Natural killer cell treated with Interleukin-12 subunit alpha and Interleukin-12 subunit beta and Interleukin-15 and Interleukin-18, amount 100 ng/mL, for 72 hours (primary cell): ENCODE results near the gene QRICH1. TPM values are rescaled to one million over a fixed set of nuclear protein-coding genes. Genes with fewer than 3 reads are reported as not detected.
A peak's percentile ranks its signal among the peaks of the same experiment; 100 is the strongest.

Source experiments
- ATAC-seq, 2 donors: fragments of 150-1000 bp; cut with Tn5 transposase in 1 of 2; sonication (Bioruptor Pico), chemical (Tn5 transposase) in 1 of 2; 2 replicates each; pipeline ENCODE4 v1.10.0; 2021
- DNase-seq: peaks from one replicate; pipeline ENCODE4 v3.0.0; 2022; ENCODE audit warnings: low spot score
- H3K27ac Mint-ChIP-seq, 2 donors: 1 replicate in 1 of 2; 2 replicates in 1 of 2; pipeline ENCODE4 v1.8.0; 2022; ENCODE audit warnings: mixed read lengths in 2 of 2, mild to moderate bottlenecking in 1 of 2, moderate library complexity in 1 of 2
- H3K27me3 Mint-ChIP-seq, 2 donors: 1 replicate in 1 of 2; 2 replicates in 1 of 2; pipeline ENCODE4 v1.8.0; 2022; ENCODE audit warnings: mixed read lengths in 2 of 2
- H3K36me3 Mint-ChIP-seq: one replicate; pipeline ENCODE4 v1.8.0; 2022; ENCODE audit warnings: mixed read lengths
- H3K4me1 Mint-ChIP-seq, 2 donors: 1 replicate in 1 of 2; 2 replicates in 1 of 2; pipeline ENCODE4 v1.8.0; 2022; ENCODE audit warnings: low read depth in 2 of 2, mixed read lengths in 2 of 2, mild to moderate bottlenecking in 1 of 2
- H3K4me3 Mint-ChIP-seq: one replicate; pipeline ENCODE4 v1.8.0; 2022; ENCODE audit warnings: mixed read lengths
- H3K9me3 Mint-ChIP-seq: 2 replicates; pipeline ENCODE4 v1.8.0; 2022; ENCODE audit warnings: mixed read lengths
- total RNA-seq, 2 donors: library from RNA; stranded (reverse); gene quantifications; one replicate each; pipeline ENCODE4 v1.2.3, GENCODE V29; 2022

QRICH1 gene
- total RNA-seq, 2 donors from 2014 or later = 127 to 145 TPM

DNA sequence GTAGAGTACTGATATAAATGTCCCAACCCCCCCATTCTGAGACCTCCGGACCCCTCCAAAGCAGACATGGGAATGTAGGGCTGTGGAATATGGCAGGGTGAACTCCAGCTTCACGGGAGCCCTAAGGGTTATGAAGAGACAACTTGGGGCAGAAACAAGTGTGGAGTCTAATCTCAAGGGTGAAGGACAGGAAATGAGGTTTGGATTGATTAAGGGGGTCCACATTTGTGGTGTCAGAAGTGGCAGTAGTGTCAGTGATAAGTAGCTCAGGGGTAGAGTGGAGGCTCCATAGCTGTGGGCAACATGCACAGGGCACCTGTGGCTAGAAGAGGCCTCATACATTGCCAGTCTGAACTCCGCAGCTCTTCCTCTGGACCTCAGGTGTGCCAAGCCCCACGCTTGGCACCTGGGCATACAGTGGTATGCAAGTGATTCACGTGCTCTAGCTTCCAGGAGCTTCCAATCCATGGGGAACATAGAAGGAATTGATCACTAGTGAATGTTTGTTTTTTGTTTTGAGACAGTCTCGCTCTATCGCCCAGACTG lies 108.0 kb downstream of the QRICH1 start:
- no peak overlapping the region for H3K27ac Mint-ChIP-seq
- no peak for ATAC-seq
- H3K9me3 Mint-ChIP-seq = no peaks in the 10 kb centered on the region
- DNase-seq = no peak
- H3K4me3 Mint-ChIP-seq = no peak overlapping the region
- no peaks in the 10 kb centered on the region for H3K27me3 Mint-ChIP-seq
- peaks cover 15 to 23% of the 10 kb centered on the region in 2 donors for H3K4me1 Mint-ChIP-seq
- peaks cover 4% of the 10 kb centered on the region for H3K36me3 Mint-ChIP-seq

DNA sequence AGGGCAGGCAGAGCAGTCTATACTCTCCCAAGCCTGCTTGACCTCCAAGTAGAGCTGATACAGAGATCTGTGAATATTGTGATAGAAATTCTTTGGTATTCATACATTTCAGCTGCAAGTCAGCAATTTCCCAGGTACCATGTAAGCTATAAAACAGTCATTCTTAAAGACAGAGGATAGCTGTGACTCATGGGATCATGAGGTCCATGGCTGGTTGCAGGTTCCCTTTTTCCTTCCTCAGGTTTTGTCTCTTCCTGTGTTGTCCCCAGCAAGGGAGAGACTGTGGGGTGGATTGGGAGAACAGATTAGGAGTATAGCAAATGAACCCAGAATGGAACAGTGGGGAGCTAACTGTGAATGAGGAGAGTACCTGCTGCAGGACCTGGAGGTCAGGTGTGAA lies 109.2 kb downstream of the QRICH1 start:
- peaks cover 15 to 21% of the 10 kb centered on the region in 2 donors for H3K4me1 Mint-ChIP-seq
- H3K27ac Mint-ChIP-seq = peak overlapping the region in 1 of 2 donors; percentile 45
- no peak overlapping the region for H3K4me3 Mint-ChIP-seq
- no peak for DNase-seq
- H3K36me3 Mint-ChIP-seq = peaks cover 4% of the 10 kb centered on the region
- ATAC-seq = no peak
- H3K9me3 Mint-ChIP-seq = no peaks in the 10 kb centered on the region
- no peaks in the 10 kb centered on the region for H3K27me3 Mint-ChIP-seq

DNA sequence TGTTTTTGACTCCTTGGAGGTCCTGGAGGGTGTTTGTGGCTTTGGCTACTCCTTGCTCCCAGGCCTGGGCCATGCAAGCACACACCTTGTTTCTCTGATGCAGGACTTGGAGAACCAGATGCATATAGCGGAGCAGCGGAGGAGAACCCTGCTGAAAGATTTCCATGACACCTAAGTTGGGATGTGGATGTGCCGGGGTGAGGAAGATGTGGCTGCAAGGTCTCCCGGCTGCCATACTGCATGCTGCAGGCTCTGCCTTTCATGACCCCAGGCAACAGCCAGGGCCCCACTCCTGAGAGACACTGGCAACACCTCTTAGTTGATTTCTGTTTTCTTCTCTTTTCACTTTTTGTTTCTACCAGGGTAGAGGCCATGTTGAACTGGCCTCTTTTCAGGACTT lies 110.8 kb downstream of the QRICH1 start:
- Mint-ChIP-seq H3K4me3 (no peak overlapping the region), H3K27ac (peak overlapping the region in 1 of 2 donors; percentile 31), H3K9me3 (no peaks in the 10 kb centered on the region), H3K36me3 (peaks cover 9% of the 10 kb centered on the region), H3K27me3 (no peaks in the 10 kb centered on the region), H3K4me1 (peaks cover 5 to 15% of the 10 kb centered on the region in 2 donors)
- DNase-seq = no peak
- ATAC-seq = no peak

DNA sequence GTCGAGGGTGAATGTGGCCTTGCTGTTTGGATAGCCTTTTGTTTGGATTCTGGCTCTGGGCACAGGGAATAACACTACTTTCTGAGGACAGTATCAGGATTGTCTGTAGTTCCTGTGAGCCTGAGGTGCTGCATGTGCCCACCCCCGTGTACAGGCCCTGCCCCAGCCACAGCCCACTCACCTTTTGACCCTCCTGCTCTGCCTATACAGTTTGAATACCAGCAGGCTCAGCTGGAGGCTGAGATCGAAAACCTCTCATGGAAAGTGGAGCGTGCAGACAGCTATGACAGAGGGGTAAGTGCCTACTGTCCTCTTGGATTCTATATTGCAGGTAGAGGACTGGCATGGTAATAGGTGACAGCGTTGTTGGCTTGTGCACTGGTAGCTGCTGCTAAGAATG lies 111.2 kb downstream of the QRICH1 start:
- Mint-ChIP-seq H3K27me3 (no peaks in the 10 kb centered on the region), H3K4me1 (peaks cover under 1 to 11% of the 10 kb centered on the region in 2 donors), H3K36me3 (peaks cover 9% of the 10 kb centered on the region), H3K9me3 (no peaks in the 10 kb centered on the region), H3K4me3 (no peak overlapping the region), H3K27ac (no peak overlapping the region)
- DNase-seq (no peak), ATAC-seq (no peak)

DNA sequence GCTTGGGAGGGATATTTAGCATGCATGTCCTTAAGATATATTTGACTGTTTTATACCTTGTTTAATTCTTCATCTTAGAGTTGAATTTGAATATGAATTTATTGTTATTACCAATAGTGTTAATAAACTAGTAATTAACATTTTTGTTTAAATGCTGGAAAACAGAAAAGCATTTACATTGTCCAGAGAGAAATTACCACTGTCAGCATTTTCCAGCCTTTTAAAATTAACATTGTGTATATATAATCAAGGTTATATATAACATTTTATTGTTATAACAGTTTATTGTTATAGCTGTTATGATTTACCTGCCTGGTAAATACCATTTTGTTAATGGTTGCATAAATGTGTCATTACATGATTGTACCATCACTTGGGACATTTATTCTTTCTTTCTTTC lies 111.9 kb downstream of the QRICH1 start:
- DNase-seq (no peak), ATAC-seq (no peak)
- H3K36me3 Mint-ChIP-seq = peaks cover 9% of the 10 kb centered on the region
- H3K27me3 Mint-ChIP-seq = no peaks in the 10 kb centered on the region
- H3K4me1 Mint-ChIP-seq = peaks cover 0 to 11% of the 10 kb centered on the region in 2 donors
- H3K9me3 Mint-ChIP-seq = no peaks in the 10 kb centered on the region
- H3K4me3 Mint-ChIP-seq = no peak overlapping the region
- H3K27ac Mint-ChIP-seq = no peak overlapping the region

DNA sequence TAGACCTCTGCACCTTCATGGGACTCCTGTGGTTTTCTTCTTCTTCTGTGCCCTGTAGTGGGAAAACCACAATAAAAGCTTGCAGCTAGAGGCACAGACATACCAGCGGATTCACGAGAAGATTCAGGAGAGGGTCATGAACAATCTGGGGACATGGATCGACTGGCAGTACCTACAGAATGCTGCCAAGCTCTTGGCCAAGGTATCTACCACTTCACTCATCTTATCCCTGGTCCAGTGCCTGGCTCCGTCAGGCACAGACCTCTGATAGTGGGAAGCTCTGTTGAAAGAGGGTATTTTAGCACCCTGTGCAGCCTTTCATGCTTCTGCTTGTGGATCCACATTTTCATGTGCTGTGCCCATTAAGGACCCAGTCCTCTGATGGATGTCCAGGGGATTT lies 113.6 kb downstream of the QRICH1 start:
- ATAC-seq = no peak
- DNase-seq = no peak
- Mint-ChIP-seq H3K27ac (peak overlapping the region in 1 of 2 donors; percentile 29), H3K4me3 (no peak overlapping the region), H3K27me3 (no peaks in the 10 kb centered on the region), H3K36me3 (peaks cover 9% of the 10 kb centered on the region), H3K4me1 (peaks cover 0 to 2% of the 10 kb centered on the region in 2 donors), H3K9me3 (no peaks in the 10 kb centered on the region)

Other genes starting within 250 kb of the QRICH1 start
- 10 to 100 TPM; 46.0 to 46.4 TPM for gene PRKAR2A, start 246.2 kb downstream of the QRICH1 start, total RNA-seq
- gene SLC25A20, start 195.2 kb downstream of the QRICH1 start, total RNA-seq = 10 to 100 TPM; 27.8 to 32.5 TPM
- 100 to 1,000 TPM; 141 to 238 TPM for gene ARIH2, start 175.2 kb downstream of the QRICH1 start, total RNA-seq
- 10 to 100 TPM; 23.2 to 34.7 TPM for gene P4HTM, start 103.8 kb downstream of the QRICH1 start, total RNA-seq
- gene WDR6, start 86.7 kb downstream of the QRICH1 start, total RNA-seq = 100 to 1,000 TPM; 128 to 222 TPM
- gene DALRD3, start 75.5 kb downstream of the QRICH1 start, total RNA-seq = 10 to 100 TPM; 20.6 to 24.2 TPM
- 100 to 1,000 TPM in 1 of 2 donors, 10 to 100 TPM in 1; 91.4 to 106 TPM for gene NDUFAF3, start 72.0 kb downstream of the QRICH1 start, total RNA-seq
- 100 to 1,000 TPM; 198 to 454 TPM for gene IMPDH2, start 64.7 kb downstream of the QRICH1 start, total RNA-seq
- gene QARS1, start 10.7 kb upstream of the QRICH1 start, total RNA-seq = 100 to 1,000 TPM; 207 to 261 TPM
- 10 to 100 TPM; 54.4 to 65.0 TPM for gene USP19, start 26.8 kb upstream of the QRICH1 start, total RNA-seq
- not detected for gene LAMB2, start 39.0 kb upstream of the QRICH1 start, total RNA-seq
- gene CCDC71, start 72.3 kb upstream of the QRICH1 start, total RNA-seq = 10 to 100 TPM; 21.0 to 24.7 TPM
- gene KLHDC8B, start 77.5 kb upstream of the QRICH1 start, total RNA-seq = 1 to 10 TPM; 1.3 to 3.1 TPM
- 10 to 100 TPM; 10.7 to 18.1 TPM for gene C3orf62, start 183.2 kb upstream of the QRICH1 start, total RNA-seq
- 100 to 1,000 TPM in 1 of 2 donors, 10 to 100 TPM in 1; 90.9 to 105 TPM for gene USP4, start 246.0 kb upstream of the QRICH1 start, total RNA-seq